SK-N-SH (cell line): Measurements from ENCODE around the gene DZIP1.

ENCODE experiments used
- GABPA ChIP-seq: IDR thresholded peaks from 2 replicates; pipeline ENCODE4 v1.4.0; 2012; ENCODE audit warnings: low read depth, mild to moderate bottlenecking
- JUND ChIP-seq: IDR thresholded peaks from 2 replicates; pipeline ENCODE4 v1.4.0; 2012
- NFIC ChIP-seq: IDR thresholded peaks from 2 replicates; pipeline ENCODE4 v1.4.0; 2012; ENCODE audit warnings: borderline replicate concordance
- POLR2AphosphoS5 ChIP-seq: IDR thresholded peaks from 2 replicates; pipeline ENCODE4 v1.6.1; 2012; ENCODE audit warnings: low read depth, low read length
- RAD21 ChIP-seq: IDR thresholded peaks from 2 replicates; pipeline ENCODE4 v1.6.1; 2012; ENCODE audit warnings: mild to moderate bottlenecking, low read length
- RCOR1 ChIP-seq: fragments of 150-350 bp; IDR thresholded peaks from 2 replicates; pipeline ENCODE4 v1.6.1; 2017; ENCODE audit warnings: antibody characterized with exemption, low read length
- SIN3A ChIP-seq: IDR thresholded peaks from 2 replicates; pipeline ENCODE4 v1.6.1; 2012; ENCODE audit warnings: low read depth, mild to moderate bottlenecking, low read length, moderate library complexity, borderline replicate concordance
- TAF1 ChIP-seq: IDR thresholded peaks from 2 replicates; pipeline ENCODE4 v1.6.1; 2012; ENCODE audit warnings: low read depth, mild to moderate bottlenecking, low read length, moderate library complexity, borderline replicate concordance
- USF2 ChIP-seq: fragments of 150-350 bp; IDR thresholded peaks from 2 replicates; pipeline ENCODE4 v1.6.1; 2017; ENCODE audit warnings: antibody characterized with exemption, low read length, low read depth, borderline replicate concordance
- TF ChIP-seq, protein P1 (sequence below): fragments of 200-600 bp; sonication (generic); IDR thresholded peaks from 2 replicates; pipeline ENCODE4 v1.6.1; 2017; ENCODE audit warnings: antibody characterized with exemption, mild to moderate bottlenecking, moderate library complexity

GRCh38 chr13:95541911-95542474 lies 102.5 kb downstream of the DZIP1 start:
- TF ChIP-seq JUND: no peak
- TF ChIP-seq, protein P1, sequence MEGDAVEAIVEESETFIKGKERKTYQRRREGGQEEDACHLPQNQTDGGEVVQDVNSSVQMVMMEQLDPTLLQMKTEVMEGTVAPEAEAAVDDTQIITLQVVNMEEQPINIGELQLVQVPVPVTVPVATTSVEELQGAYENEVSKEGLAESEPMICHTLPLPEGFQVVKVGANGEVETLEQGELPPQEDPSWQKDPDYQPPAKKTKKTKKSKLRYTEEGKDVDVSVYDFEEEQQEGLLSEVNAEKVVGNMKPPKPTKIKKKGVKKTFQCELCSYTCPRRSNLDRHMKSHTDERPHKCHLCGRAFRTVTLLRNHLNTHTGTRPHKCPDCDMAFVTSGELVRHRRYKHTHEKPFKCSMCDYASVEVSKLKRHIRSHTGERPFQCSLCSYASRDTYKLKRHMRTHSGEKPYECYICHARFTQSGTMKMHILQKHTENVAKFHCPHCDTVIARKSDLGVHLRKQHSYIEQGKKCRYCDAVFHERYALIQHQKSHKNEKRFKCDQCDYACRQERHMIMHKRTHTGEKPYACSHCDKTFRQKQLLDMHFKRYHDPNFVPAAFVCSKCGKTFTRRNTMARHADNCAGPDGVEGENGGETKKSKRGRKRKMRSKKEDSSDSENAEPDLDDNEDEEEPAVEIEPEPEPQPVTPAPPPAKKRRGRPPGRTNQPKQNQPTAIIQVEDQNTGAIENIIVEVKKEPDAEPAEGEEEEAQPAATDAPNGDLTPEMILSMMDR: no peak
- no peak for TF ChIP-seq USF2
- no peak for TF ChIP-seq RAD21
- TF ChIP-seq GABPA: no peak
- no peak for TF ChIP-seq POLR2AphosphoS5
- TF ChIP-seq NFIC: no peak
- no peak for TF ChIP-seq RCOR1
- no peak for TF ChIP-seq SIN3A
- no peak for TF ChIP-seq TAF1
